ENCODE data around the gene PLP2. TPM values are rescaled to one million over a fixed set of nuclear protein-coding genes. Genes with fewer than 3 reads are reported as not detected.

The PLP2 gene
- total RNA-seq, 1 experiment from 2014 or later: 94.5 TPM

DNA sequence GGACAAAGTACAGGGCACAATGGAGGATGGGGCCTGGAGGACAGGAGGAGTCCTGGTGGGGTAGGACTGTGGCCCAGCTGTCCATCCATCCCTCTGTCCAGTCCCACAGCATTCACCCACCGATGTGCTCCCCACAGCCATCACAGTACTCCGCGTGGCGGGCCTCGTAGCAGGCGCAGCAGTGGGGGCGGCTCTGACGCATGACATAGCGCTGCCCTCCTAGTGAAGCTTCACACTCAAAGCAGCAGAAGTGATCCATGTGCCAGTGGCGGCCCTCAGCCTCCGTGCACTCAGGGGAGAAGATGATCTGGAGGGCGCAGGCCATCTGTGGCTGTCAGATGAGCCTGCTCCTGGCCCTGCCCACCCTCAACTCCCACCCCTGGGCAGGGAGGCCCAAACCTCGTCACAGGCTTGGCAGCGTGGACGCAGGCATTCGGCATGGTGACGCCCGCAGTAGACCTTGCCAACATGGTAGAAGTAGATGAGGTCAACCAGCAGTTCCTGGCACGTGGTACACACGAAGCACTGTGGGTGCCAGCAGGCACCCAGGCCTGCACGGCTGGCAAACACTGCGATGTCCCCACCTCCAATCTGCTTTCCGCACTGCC, 6.3 kb downstream of the PLP2 start:
- no peak overlapping the region for H3K4me3 ChIP-seq
- H3K9me3 ChIP-seq (ENCODE audit: insufficient read depth, low read depth): no peaks in the 10 kb centered on the region
- intact Hi-C loops (cut with micrococcal nuclease; ENCODE audit: unreplicated experiment): no loop called here
- H3K4me1 ChIP-seq (replicated peaks; ENCODE audit: insufficient read depth): no peaks in the 10 kb centered on the region
- DNase-seq: no peak
- CTCF ChIA-PET: no interaction called here
- H3K9me2 ChIP-seq (ENCODE audit: insufficient read depth): no peaks in the 10 kb centered on the region
- H3K79me2 ChIP-seq (ENCODE audit: low read depth): no peaks in the 10 kb centered on the region
- H3F3A ChIP-seq (ENCODE audit: insufficient read depth, low read depth): no peaks in the 10 kb centered on the region
- H2AFZ ChIP-seq: no peak overlapping the region
- TF ChIP-seq, protein P1, sequence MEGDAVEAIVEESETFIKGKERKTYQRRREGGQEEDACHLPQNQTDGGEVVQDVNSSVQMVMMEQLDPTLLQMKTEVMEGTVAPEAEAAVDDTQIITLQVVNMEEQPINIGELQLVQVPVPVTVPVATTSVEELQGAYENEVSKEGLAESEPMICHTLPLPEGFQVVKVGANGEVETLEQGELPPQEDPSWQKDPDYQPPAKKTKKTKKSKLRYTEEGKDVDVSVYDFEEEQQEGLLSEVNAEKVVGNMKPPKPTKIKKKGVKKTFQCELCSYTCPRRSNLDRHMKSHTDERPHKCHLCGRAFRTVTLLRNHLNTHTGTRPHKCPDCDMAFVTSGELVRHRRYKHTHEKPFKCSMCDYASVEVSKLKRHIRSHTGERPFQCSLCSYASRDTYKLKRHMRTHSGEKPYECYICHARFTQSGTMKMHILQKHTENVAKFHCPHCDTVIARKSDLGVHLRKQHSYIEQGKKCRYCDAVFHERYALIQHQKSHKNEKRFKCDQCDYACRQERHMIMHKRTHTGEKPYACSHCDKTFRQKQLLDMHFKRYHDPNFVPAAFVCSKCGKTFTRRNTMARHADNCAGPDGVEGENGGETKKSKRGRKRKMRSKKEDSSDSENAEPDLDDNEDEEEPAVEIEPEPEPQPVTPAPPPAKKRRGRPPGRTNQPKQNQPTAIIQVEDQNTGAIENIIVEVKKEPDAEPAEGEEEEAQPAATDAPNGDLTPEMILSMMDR (conservative IDR thresholded peaks at IDR 0.05): no peak
- TF ChIP-seq EZH2 (IDR thresholded peaks at IDR 0.05; ENCODE audit: low read depth): no peak
- H3K4me2 ChIP-seq: no peak overlapping the region
- H3K36me3 ChIP-seq (ENCODE audit: low read depth): no peaks in the 10 kb centered on the region
- no peak overlapping the region for H3K27ac ChIP-seq
- H3K27me3 ChIP-seq (ENCODE audit: insufficient read depth, low read depth): no peaks in the 10 kb centered on the region
- no peaks in the 10 kb centered on the region for H4K20me1 ChIP-seq (ENCODE audit: insufficient read depth)
- POLR2A ChIA-PET (ENCODE audit: unreplicated experiment): no interaction called here
- BruUV-seq (replicated peaks): no TSS peak

- no peaks in the 10 kb centered on the region for H3K9me2 ChIP-seq (ENCODE audit: insufficient read depth)
Observed at GRCh38 chrX:49178537-49178936, 6.8 kb downstream of the PLP2 start.

DNA sequence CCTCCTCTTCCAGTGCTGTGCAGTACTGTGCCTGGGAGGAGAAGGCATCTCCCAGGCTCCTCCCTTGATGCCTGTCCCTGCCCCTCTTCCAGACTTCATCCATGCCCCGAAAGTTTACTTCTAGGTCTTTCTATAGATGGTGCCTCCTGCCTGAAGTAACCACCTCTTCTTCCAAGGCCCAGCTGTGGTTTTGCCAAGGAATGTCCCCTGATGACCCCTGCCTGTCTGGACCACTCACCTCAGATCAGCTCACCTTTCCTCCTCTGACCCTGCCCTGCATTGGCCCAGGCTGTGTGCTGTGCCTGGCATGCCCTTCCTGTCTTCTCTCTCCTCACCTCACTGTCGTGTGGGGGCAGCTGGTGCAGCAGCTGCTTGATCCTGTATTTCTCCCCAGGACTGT, 7.7 kb downstream of the PLP2 start:
- H3F3A ChIP-seq (ENCODE audit: insufficient read depth, low read depth): no peaks in the 10 kb centered on the region
- no peaks in the 10 kb centered on the region for H3K36me3 ChIP-seq (ENCODE audit: low read depth)
- H3K9me3 ChIP-seq (ENCODE audit: insufficient read depth, low read depth): no peaks in the 10 kb centered on the region
- intact Hi-C loops (cut with micrococcal nuclease; ENCODE audit: unreplicated experiment): no loop called here
- POLR2A ChIA-PET (ENCODE audit: unreplicated experiment): no interaction called here
- no peaks in the 10 kb centered on the region for H3K4me1 ChIP-seq (replicated peaks; ENCODE audit: insufficient read depth)
- H3K27me3 ChIP-seq (ENCODE audit: insufficient read depth, low read depth): no peaks in the 10 kb centered on the region
- H3K27ac ChIP-seq: no peak overlapping the region
- no peaks in the 10 kb centered on the region for H4K20me1 ChIP-seq (ENCODE audit: insufficient read depth)
- CTCF ChIA-PET: no interaction called here
- no TSS peak for BruUV-seq (replicated peaks)
- H2AFZ ChIP-seq: no peak overlapping the region
- H3K4me2 ChIP-seq: no peak overlapping the region
- TF ChIP-seq, protein P1 (conservative IDR thresholded peaks at IDR 0.05): no peak
- no peak for TF ChIP-seq EZH2 (IDR thresholded peaks at IDR 0.05; ENCODE audit: low read depth)
- no peak for DNase-seq
- no peak overlapping the region for H3K4me3 ChIP-seq
- H3K9me2 ChIP-seq (ENCODE audit: insufficient read depth): no peaks in the 10 kb centered on the region
- no peaks in the 10 kb centered on the region for H3K79me2 ChIP-seq (ENCODE audit: low read depth)

More at GRCh38 chrX:49178537-49178936, 6.8 kb downstream of the PLP2 start:
- H4K20me1 ChIP-seq (ENCODE audit: insufficient read depth): no peaks in the 10 kb centered on the region
- DNase-seq: no peak
- H3F3A ChIP-seq (ENCODE audit: insufficient read depth, low read depth): no peaks in the 10 kb centered on the region
- no peak overlapping the region for H3K4me3 ChIP-seq
- intact Hi-C loops (cut with micrococcal nuclease; ENCODE audit: unreplicated experiment): no loop called here
- CTCF ChIA-PET: no interaction called here
- no peaks in the 10 kb centered on the region for H3K36me3 ChIP-seq (ENCODE audit: low read depth)
- no TSS peak for BruUV-seq (replicated peaks)
- no peak for TF ChIP-seq EZH2 (IDR thresholded peaks at IDR 0.05; ENCODE audit: low read depth)
- TF ChIP-seq, protein P1 (conservative IDR thresholded peaks at IDR 0.05): no peak
- no peaks in the 10 kb centered on the region for H3K27me3 ChIP-seq (ENCODE audit: insufficient read depth, low read depth)
- no peak overlapping the region for H2AFZ ChIP-seq
- H3K27ac ChIP-seq: no peak overlapping the region
- no peak overlapping the region for H3K4me2 ChIP-seq
- no peaks in the 10 kb centered on the region for H3K79me2 ChIP-seq (ENCODE audit: low read depth)
- POLR2A ChIA-PET (ENCODE audit: unreplicated experiment): no interaction called here
- no peaks in the 10 kb centered on the region for H3K4me1 ChIP-seq (replicated peaks; ENCODE audit: insufficient read depth)
- H3K9me3 ChIP-seq (ENCODE audit: insufficient read depth, low read depth): no peaks in the 10 kb centered on the region
